Measurements from ENCODE around the gene ANKRD12.

DNA sequence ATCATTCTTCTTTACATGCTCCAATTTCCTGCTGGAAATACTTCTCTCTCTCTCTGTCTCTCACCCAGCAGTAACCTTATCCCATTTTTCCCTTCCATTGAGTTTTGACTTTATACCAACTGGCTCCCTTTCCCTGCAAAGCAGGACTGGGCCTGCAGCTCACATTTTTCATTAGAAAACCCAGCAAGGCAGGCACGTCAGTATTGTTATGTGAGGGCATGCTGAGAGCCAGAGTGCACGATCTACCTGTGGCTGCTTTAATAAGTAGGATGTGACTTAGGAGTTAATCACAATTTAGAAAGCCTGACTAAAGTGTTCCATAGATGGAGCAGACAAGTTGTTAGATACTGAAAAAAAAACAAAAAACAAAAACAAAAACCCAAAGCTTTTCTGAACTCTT lies 39.2 kb upstream of the ANKRD12 start:
- TF ChIP-seq, protein P1, sequence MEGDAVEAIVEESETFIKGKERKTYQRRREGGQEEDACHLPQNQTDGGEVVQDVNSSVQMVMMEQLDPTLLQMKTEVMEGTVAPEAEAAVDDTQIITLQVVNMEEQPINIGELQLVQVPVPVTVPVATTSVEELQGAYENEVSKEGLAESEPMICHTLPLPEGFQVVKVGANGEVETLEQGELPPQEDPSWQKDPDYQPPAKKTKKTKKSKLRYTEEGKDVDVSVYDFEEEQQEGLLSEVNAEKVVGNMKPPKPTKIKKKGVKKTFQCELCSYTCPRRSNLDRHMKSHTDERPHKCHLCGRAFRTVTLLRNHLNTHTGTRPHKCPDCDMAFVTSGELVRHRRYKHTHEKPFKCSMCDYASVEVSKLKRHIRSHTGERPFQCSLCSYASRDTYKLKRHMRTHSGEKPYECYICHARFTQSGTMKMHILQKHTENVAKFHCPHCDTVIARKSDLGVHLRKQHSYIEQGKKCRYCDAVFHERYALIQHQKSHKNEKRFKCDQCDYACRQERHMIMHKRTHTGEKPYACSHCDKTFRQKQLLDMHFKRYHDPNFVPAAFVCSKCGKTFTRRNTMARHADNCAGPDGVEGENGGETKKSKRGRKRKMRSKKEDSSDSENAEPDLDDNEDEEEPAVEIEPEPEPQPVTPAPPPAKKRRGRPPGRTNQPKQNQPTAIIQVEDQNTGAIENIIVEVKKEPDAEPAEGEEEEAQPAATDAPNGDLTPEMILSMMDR (conservative IDR thresholded peaks at IDR 0.05; ENCODE audit: low read length), result no peak
- TF ChIP-seq EZH2phosphoT487 (IDR thresholded peaks at IDR 0.05; ENCODE audit: borderline replicate concordance), result no peak

Data from Loucy (cell line).